GM10847 (cell line): Measurements from ENCODE around the gene TRIP6.

Source experiments
- POLR2A ChIP-seq: IDR thresholded peaks from 2 replicates; pipeline ENCODE4 v1.6.1; 2011; ENCODE audit not compliant: insufficient read length; ENCODE audit errors: extremely low read depth

TRIP6 gene

DNA sequence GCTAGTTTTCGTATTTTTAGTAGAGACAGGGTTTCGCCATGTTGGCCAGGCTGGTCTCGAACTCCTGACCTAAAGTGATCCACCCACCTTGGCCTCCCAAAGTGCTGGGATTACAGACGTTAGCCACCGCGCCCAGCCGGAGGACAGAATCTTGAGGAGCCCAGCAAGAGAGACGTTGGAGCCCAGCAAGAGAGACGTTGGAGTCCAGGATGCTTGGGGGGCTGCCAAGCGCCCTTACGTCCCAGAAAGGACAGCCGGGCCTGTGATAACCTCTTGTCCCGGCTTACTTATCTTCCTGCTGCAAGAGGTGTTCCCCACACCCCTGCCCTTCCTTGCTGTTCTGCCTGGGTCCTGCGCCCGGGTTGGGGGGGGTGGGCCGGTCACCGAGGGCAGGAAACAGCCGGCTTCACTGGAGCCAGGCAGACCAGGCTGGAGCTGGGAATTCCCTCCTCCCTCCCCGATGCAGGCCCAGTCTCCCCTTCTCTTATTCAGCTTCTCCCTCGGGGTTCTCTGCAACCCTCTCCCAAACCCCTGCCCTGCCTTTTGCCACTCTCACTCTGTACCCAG lies 38.0 kb upstream of the TRIP6 start:
- TF ChIP-seq POLR2A: no peak

DNA sequence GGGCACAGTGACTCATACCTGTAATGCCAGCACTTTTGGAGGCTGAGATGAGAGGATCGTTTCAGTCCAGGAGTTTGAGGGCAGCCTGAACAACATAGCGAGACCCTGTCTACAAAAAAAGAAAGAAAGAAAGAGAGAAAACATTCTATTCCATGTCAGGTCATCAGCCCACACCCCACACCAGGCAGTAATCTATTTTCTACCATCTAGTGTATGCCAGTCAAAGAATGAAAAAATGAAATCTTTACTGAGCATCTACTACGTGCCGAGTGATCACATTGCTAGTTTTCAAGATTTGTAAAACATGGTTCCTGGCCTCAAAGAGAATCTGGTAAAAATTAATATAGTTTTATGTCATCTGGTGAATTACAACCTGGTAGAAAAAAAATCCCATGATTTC lies 36.8 kb upstream of the TRIP6 start:
- no peak for TF ChIP-seq POLR2A

DNA sequence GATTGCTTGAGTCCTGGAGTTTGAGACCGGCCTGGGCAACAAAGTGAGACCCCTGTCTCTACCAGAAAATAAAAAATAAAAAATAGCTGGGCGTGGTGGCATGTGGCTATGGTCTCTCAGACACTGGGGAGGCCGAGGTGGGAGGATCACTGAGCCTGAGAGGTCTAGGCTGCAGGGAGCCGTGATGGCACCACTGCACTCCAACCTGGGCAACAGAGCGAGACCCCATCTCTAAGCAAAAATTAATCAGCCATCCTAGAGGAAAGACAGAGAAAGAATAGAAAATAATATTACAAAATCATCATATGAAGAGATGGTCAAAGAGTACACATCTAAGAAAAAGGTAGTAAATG lies 34.9 kb upstream of the TRIP6 start:
- no peak for TF ChIP-seq POLR2A

DNA sequence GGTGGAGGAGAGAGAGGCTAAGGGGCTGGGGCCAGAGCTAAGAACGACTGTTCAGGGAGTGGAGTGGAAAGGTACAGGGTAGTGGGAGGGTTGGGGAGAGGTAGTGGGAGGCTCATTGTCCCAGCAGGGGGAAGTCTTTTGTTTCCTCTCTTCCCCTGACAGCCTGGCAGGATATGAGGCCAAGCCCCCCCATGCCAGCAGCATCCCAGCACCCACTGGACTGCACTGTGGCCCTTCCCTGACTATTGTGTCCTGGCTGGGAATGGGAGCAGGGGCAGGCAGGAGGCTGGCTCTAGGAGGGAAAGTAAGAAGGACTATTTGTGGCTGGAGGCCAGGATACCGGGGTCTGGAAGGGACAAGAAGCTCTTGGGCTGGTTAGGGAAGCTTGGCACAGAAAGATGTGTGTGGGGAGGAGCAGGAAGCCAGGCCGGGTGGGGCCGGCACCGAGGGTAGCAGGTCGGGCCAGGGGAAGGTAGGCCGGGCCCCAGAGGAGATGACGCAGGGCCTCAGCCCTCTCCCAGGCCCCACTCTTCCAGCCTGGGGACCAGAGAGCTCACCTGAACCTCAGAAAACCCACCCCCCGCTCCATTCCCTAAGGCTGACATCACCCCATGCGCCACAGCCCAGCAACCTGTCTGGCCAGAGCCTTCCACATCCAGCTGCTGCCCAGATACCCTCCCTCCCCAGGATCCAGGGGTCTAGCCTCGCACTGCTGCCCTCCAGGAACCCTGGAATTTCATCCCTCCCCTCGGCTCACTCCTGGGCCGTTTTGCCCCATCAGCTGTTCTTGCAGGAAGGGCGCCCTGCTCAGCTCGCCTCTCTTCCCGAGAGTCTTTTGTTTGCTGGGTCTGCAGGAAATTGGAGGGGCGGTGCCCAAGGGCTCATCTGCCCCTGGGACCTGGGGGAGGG lies 31.0 kb upstream of the TRIP6 start:
- TF ChIP-seq POLR2A: no peak

DNA sequence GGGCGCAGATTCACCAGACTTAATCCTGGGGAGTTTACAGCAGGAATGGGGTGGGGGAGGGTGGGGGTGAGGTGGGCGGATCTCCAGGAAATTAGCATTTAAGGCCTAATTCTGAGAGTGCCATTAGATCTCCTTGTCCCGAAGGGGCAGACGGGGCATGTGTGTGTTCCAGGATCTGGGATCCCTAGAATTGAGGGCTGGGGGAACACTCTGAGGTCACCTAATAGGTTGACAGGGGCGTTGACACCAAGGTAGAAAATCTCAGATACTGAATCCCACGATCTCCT lies 30.4 kb upstream of the TRIP6 start:
- no peak for TF ChIP-seq POLR2A

DNA sequence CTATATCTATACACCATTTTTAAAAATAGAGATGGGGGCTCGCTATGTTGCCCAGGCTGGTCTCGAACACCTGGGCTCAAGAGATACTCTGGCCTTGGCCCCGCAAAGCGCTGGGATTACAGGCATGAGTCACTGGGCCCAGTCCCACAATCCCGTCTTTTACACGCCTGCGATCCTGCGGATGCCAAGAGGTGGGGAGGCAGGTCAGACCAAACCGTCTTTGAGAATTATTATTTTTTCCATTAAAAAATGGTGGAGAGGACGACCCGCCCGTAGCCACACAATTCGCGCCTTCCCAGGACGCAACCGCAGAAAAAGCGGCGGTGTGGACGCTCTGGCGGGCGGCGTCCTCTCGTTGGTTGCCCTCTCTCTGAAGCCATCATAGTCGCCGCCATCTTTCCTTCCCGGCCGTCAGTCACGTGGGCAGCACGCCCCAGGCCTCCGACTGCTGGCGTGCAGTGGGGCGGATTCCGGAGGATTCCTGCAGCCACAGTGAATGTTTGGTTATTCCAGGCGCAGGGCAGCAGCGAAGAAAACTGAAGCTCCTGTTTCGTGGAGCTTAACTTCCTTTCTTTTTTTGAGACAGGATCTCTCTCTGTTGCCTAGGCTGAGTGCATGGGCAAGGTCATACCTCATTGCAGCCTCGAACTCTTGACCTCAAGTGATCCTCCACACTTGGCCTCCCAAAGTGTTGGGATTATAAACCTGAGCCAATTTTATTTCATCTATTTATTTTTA lies 29.9 kb upstream of the TRIP6 start:
- TF ChIP-seq POLR2A: peak; percentile 9

DNA sequence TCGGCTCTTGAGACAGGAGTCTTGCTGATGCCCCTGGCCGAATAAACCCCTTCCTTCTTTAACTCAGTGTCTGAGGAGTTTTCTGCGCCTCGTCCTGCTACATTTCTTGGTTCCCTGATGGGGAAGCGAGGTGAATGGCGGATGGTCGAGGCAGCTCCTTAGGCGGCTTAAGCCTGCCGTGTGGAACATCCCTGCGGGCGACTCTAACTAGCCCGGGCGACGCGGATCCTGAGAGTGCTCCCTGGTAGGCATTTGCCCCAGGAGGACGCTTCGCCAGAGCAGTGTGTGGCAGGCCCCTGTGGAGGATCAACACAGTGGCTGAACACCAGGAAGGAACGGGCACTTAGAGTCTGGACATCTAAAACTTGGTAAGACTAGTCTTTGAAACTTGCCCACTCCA lies 27.8 kb upstream of the TRIP6 start:
- no peak for TF ChIP-seq POLR2A

DNA sequence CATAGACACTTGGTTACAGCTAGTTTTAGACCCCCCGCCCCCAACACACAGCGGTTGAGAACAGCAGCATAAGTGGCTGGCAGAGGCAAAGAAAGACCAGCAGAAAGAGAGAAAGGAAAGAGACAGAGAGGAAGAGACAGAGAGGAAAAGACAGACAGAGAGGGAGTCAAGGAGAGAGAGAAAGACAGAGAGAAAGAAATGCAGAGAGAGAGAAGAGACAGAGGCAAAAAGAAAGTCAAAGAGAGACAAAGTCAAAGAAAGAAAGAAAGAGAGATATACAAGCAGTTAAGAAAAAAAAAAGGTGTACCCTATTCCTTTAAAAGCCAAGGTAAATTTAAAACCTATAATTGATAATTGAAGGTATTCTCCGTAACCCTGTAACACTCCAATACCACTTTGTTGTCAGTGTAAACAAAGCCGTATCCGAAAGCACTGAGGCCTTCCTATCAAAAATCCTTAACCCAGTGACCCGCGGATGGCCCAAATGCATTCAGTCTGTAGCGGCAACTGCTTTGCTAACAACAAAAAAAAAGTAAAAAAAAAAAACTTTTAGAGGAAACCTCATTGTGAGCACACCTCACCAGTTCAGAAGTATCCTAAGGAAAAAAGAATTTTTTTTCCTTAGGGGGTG lies 26.6 kb upstream of the TRIP6 start:
- TF ChIP-seq POLR2A: no peak

DNA sequence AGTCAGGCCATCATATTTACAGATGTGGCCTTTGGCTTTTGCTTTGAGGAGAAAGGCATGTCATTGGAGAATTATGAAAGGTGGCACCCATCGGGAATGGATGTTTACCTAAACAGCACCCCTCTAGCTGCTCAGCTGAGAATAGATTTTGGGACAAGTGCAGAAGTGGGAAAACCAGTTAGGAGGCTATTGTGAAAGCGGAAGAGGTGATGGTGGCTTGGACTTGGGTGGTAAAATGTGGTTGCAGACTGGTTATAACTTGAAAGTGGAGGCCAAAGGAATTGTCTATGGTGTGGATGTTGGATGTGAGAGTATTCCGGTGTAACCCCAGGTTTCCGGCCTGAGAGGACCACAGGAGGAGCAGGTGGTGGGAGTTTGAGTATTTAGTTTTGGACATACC lies 19.8 kb upstream of the TRIP6 start:
- TF ChIP-seq POLR2A: no peak

DNA sequence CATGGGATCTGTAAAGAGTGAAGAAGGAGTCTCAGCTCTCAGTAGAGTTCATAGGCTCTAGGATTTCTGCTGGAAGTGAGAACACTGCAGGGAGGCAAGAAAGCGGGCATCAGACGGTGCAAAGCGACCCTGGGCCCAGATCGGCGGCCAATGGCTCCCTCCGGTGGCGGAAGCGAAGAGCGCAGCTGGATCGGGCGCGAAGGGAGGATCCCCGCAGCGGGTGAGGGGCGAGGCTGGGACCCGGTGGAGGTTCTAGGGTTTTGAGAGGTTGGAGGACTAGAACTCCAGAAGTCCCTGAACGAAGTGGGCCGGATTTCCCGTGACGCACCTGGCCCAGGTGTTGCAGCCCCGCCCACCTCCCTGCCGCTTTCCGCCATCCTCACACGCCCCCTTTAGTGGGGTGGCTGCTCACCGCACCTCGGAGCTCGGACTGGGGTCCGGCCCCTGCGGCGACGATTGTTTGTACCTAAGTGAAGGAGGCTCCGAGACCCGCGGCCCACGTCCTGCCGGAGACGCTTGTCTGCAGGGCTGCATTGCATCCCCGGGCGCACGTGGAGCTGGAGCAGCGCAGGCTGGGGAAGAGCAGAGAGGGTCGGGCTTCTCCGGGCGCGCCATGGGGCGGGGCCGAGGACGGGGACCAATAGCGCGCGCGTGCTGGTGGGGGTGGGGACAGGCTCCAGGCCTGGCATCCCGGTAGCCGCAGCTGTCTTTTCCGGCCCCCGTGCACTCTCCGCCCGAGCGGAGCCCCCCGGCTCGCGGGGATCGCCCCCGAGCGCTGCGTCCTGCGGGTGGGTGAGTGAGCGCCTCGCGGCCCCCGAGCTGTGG lies 14.9 kb upstream of the TRIP6 start, which contains the start of gene SLC12A9:
Gene SLC12A9 (plus strand): TSS at position 666 of the 825 bp plus-strand sequence. CDS start 1,485 bp downstream, outside the sequence.
- TF ChIP-seq POLR2A: no peak

DNA sequence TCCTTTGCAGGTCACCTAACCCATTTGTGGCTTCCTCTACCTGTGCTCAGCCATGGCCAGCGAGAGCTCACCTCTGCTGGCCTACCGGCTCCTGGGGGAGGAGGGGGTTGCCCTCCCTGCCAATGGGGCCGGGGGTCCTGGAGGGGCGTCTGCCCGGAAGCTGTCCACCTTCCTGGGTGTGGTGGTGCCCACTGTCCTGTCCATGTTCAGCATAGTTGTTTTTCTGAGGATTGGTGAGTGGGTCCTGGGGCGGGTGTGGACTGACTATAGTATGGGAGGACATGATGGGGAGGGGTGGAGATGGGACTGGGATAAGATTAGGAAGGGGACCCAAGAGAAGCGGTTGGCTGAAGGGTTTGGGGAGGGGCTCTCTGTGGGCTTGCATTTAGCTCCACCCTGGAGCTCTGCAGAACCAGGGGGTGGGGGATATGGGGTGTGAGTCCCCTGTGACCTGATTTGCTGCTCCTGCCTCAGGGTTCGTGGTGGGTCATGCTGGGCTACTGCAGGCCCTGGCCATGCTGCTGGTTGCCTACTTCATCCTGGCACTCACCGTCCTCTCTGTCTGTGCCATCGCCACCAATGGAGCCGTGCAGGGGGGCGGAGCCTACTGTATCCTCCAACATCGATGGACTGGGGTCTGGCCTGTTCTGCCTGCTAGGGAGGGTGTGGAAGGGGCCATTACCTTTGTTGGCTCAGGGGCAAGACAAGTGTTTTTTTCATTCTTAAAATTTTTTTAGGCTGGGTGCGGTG lies 12.9 kb upstream of the TRIP6 start:
- no peak for TF ChIP-seq POLR2A

DNA sequence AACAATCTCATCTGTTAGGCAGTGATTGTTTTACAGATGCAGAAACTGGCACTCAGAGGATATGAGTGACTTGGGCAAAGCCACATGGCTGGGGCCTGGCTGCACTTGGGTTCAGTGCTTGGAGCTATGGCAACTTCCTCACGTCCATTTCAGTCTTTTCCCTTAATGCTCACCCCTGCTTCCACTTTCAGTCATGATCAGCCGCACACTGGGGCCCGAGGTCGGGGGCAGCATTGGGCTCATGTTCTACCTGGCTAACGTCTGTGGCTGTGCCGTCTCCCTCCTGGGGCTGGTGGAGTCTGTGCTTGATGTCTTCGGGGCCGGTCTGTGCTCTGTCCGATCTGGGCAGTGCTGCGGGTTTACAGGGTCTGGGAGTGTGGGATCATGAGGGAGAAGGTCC lies 11.7 kb upstream of the TRIP6 start:
- TF ChIP-seq POLR2A: no peak

DNA sequence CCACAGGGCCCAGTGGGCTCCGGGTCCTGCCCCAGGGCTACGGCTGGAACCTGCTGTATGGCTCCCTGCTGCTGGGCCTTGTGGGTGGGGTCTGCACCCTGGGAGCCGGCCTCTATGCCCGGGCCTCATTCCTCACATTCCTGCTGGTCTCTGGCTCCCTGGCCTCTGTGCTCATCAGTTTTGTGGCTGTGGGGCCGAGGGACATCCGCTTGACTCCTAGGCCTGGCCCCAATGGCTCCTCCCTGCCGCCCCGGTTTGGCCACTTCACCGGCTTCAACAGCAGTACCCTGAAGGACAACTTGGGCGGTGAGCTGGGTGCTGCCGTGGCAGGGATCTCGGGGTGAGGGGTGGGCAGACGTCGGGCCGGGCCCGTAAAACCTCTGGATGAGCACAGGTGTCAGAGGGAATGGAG lies 10.3 kb upstream of the TRIP6 start:
- no peak for TF ChIP-seq POLR2A

DNA sequence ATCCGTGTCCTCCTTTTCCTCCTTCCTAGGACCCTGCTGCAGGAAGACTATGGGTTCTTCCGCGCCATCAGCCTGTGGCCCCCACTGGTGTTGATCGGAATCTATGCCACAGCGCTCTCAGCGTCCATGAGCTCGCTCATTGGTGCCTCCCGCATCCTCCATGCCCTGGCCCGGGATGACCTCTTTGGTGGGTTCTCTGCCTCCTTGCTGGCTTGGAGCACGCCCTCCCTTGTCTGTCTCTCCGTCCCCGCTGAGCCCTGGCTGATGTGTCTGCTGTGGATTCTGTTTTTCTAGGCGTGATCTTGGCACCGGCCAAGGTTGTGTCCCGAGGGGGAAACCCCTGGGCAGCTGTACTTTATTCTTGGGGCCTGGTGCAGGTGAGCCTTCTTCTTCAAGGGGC lies 7.3 kb upstream of the TRIP6 start:
- no peak for TF ChIP-seq POLR2A
